ENCODE results near the gene KIAA0319L.
"Not testable (repeated sequence)": the region's sequence is repeated elsewhere in the genome, so short reads cannot be mapped to it uniquely, and the experiment has no call there.

Gene KIAA0319L

DNA sequence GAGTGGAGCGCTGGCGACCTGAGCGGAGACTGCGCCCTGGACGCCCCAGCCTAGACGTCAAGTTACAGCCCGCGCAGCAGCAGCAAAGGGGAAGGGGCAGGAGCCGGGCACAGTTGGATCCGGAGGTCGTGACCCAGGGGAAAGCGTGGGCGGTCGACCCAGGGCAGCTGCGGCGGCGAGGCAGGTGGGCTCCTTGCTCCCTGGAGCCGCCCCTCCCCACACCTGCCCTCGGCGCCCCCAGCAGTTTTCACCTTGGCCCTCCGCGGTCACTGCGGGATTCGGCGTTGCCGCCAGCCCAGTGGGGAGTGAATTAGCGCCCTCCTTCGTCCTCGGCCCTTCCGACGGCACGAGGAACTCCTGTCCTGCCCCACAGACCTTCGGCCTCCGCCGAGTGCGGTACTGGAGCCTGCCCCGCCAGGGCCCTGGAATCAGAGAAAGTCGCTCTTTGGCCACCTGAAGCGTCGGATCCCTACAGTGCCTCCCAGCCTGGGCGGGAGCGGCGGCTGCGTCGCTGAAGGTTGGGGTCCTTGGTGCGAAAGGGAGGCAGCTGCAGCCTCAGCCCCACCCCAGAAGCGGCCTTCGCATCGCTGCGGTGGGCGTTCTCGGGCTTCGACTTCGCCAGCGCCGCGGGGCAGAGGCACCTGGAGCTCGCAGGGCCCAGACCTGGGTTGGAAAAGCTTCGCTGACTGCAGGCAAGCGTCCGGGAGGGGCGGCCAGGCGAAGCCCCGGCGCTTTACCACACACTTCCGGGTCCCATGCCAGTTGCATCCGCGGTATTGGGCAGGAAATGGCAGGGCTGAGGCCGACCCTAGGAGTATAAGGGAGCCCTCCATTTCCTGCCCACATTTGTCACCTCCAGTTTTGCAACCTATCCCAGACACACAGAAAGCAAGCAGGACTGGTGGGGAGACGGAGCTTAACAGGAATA, 20.1 kb upstream of the KIAA0319L start:
- H3K4me2 ChIP-seq (ENCODE audit: low read length), result peak overlapping the region; percentile 62
- no peak overlapping the region for H3K9ac ChIP-seq (ENCODE audit: low read depth, low read length)
- peaks cover 20% of the 10 kb centered on the region for H3K27me3 ChIP-seq (ENCODE audit: control insufficient read depth, insufficient read depth, low read length)
- H3K36me3 ChIP-seq (ENCODE audit: insufficient read depth, low read length), result no peaks in the 10 kb centered on the region
- peaks cover 9% of the 10 kb centered on the region for H3K4me1 ChIP-seq (ENCODE audit: control insufficient read depth, insufficient read depth, low read length)
- peak overlapping the region; percentile 41 for H3K4me3 ChIP-seq (ENCODE audit: low read length)
- no peaks in the 10 kb centered on the region for H3K9me3 ChIP-seq (replicated peaks; ENCODE audit: low read length)

DNA sequence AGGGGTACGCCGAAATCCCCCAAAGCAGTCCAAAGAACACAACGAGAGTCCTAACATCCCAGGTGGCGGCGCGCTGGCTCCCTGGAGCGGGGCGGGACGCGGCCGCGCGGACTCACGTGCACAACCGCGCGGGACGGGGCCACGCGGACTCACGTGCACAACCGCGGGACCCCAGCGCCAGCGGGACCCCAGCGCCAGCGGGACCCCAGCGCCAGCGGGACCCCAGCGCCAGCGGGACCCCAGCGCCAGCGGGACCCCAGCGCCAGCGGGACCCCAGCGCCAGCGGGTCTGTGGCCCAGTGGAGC, 19.5 kb upstream of the KIAA0319L start:
- not testable (repeated sequence) for H3K36me3 ChIP-seq (ENCODE audit: insufficient read depth, low read length); H3K4me1 ChIP-seq (ENCODE audit: control insufficient read depth, insufficient read depth, low read length); H3K4me2 ChIP-seq (ENCODE audit: low read length); H3K4me3 ChIP-seq (ENCODE audit: low read length); H3K9me3 ChIP-seq (replicated peaks; ENCODE audit: low read length); H3K9ac ChIP-seq (ENCODE audit: low read depth, low read length)
- peaks cover 21% of the 10 kb centered on the region for H3K27me3 ChIP-seq (ENCODE audit: control insufficient read depth, insufficient read depth, low read length)

DNA sequence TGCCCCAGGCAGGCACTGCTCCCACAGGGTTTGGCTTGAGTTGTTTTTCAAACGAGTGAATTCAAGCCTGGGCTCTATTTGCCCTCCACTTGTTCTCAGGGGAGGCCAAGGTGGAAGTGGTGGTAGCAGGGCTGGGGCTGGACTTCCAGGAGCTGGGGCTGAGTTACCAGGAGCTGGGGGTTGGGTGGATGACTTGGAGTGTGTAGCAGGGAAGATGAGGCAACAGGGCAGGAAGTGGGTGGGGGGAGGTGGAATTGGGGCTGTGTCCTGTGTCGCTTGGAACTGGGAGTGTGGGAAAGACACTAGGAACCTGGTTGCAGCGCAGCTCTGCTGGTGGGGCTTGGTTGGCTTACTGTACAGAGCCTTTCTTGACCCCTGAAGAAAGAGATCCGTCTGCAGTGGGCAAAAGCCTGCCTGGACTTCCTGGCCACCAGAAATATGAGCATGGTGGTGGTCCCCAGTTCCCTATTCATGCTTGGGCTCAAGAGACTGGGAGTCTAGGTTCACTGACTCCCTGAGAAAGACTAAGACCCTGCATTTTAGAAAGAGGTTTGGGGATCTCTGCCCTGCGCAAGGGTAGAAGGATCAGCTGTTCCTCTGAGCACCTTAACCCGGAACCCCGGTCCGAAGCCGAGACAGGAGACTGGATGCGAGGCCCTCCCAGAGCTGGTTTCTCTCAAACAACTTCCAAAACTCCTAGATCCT, 19.0 kb upstream of the KIAA0319L start:
- Histone ChIP-seq H3K9ac (ENCODE audit: low read depth, low read length) (no peak overlapping the region), H3K4me2 (ENCODE audit: low read length) (no peak overlapping the region), H3K4me1 (ENCODE audit: control insufficient read depth, insufficient read depth, low read length) (peaks cover 9% of the 10 kb centered on the region), H3K9me3 (replicated peaks; ENCODE audit: low read length) (no peaks in the 10 kb centered on the region), H3K4me3 (ENCODE audit: low read length) (no peak overlapping the region), H3K36me3 (ENCODE audit: insufficient read depth, low read length) (no peaks in the 10 kb centered on the region), H3K27me3 (ENCODE audit: control insufficient read depth, insufficient read depth, low read length) (peaks cover 21% of the 10 kb centered on the region)

DNA sequence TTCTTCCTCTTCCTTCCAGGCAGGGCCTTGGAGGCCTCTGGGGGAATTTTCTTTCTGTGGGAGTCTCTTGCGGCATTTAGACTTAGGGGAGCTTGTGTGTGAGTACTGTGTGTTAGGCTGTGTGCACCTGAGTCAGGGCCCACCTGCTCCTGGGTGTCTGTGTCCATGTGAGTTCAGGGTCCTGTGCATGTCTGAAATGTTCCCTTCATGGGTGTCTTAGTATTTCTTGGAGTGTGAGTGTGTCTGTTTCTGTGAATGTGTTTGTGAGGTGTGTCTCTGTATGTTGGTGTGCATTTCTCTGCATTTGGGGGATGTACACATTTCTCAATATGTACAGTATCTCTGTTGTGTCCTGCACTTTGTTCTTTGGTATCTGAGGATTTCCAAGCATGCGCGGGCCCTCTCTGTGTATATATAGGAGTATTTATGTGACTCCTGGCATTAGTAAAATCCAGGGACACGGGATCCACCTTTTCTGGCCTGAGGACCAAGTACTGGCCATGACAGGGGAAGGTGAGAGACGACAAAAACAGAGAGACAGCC, 18.3 kb upstream of the KIAA0319L start:
- peaks cover 9% of the 10 kb centered on the region for H3K4me1 ChIP-seq (ENCODE audit: control insufficient read depth, insufficient read depth, low read length)
- no peaks in the 10 kb centered on the region for H3K36me3 ChIP-seq (ENCODE audit: insufficient read depth, low read length)
- no peaks in the 10 kb centered on the region for H3K9me3 ChIP-seq (replicated peaks; ENCODE audit: low read length)
- H3K9ac ChIP-seq (ENCODE audit: low read depth, low read length), result no peak overlapping the region
- no peak overlapping the region for H3K4me3 ChIP-seq (ENCODE audit: low read length)
- H3K4me2 ChIP-seq (ENCODE audit: low read length), result no peak overlapping the region
- peaks cover 21% of the 10 kb centered on the region for H3K27me3 ChIP-seq (ENCODE audit: control insufficient read depth, insufficient read depth, low read length)

DNA sequence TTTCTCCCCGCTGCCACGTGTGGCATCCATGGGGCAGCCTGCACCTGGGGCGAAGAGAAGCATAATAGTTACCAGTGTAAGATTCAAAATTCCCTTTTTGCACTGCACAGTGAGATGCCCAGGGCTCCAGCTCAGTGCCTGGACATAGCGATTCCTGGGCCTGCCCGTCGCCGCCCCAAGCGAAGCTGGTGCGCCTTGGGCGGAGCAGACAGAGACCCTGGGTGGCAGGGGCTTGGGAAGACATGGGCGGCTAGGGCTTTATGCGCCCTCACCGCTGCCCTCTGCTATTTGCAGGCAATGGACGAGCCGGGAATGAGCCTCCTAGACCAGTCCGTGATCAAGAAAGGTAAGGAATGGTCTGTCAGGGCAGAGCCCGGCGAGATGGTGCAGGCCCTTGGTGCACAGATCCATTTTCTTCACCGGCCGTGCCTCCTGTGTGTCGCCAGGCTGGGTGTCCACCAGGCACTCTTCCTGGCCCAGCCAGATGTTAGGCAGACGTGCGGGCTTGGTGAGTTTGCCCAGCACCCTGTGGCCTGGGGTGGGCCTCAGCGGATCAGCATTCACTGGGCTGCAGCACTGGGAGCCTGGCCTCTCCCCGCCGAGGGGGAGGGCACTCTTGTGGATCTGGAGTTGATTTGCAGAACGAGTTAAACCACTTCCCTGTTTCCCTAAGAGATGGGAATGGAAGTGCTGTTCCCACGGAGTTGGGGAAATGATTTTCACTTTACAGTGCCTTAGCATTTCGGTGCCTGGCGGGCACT, 17.6 kb upstream of the KIAA0319L start:
- H3K9me3 ChIP-seq (replicated peaks; ENCODE audit: low read length), result no peaks in the 10 kb centered on the region
- H3K4me3 ChIP-seq (ENCODE audit: low read length), result no peak overlapping the region
- H3K9ac ChIP-seq (ENCODE audit: low read depth, low read length), result no peak overlapping the region
- H3K36me3 ChIP-seq (ENCODE audit: insufficient read depth, low read length), result no peaks in the 10 kb centered on the region
- peaks cover 14% of the 10 kb centered on the region for H3K4me1 ChIP-seq (ENCODE audit: control insufficient read depth, insufficient read depth, low read length)
- H3K27me3 ChIP-seq (ENCODE audit: control insufficient read depth, insufficient read depth, low read length), result peaks cover 21% of the 10 kb centered on the region
- no peak overlapping the region for H3K4me2 ChIP-seq (ENCODE audit: low read length)

DNA sequence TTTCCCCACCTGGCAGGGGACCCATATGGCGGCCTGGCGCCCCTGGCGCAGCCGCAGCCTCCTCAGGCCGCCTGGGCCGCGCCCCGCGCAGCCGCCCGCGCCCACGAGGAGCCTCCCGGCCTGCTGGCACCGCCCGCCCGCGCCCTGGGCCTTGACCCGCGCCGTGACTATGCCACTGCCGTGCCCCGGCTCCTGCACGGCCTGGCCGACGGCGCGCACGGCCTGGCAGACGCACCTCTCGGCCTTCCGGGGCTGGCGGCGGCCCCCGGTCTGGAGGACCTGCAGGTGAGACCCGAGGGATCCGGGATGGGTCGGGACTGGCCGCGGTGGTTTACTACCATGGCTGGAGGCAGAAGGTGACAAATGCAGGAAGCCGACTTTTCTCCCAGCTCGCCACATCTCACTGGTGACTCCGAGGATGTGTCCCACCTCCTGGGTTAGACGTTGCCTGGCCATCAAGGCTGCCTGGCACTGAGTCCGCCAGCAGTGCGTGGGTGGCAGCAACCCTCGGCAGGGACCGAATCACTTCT, 17.0 kb upstream of the KIAA0319L start:
- peak overlapping the region; percentile 89 for H3K4me2 ChIP-seq (ENCODE audit: low read length)
- peaks cover 21% of the 10 kb centered on the region for H3K27me3 ChIP-seq (ENCODE audit: control insufficient read depth, insufficient read depth, low read length)
- H3K9ac ChIP-seq (ENCODE audit: low read depth, low read length), result peak overlapping the region; percentile 36
- H3K9me3 ChIP-seq (replicated peaks; ENCODE audit: low read length), result no peaks in the 10 kb centered on the region
- peaks cover 18% of the 10 kb centered on the region for H3K4me1 ChIP-seq (ENCODE audit: control insufficient read depth, insufficient read depth, low read length)
- peak overlapping the region; percentile 79 for H3K4me3 ChIP-seq (ENCODE audit: low read length)
- no peaks in the 10 kb centered on the region for H3K36me3 ChIP-seq (ENCODE audit: insufficient read depth, low read length)

DNA sequence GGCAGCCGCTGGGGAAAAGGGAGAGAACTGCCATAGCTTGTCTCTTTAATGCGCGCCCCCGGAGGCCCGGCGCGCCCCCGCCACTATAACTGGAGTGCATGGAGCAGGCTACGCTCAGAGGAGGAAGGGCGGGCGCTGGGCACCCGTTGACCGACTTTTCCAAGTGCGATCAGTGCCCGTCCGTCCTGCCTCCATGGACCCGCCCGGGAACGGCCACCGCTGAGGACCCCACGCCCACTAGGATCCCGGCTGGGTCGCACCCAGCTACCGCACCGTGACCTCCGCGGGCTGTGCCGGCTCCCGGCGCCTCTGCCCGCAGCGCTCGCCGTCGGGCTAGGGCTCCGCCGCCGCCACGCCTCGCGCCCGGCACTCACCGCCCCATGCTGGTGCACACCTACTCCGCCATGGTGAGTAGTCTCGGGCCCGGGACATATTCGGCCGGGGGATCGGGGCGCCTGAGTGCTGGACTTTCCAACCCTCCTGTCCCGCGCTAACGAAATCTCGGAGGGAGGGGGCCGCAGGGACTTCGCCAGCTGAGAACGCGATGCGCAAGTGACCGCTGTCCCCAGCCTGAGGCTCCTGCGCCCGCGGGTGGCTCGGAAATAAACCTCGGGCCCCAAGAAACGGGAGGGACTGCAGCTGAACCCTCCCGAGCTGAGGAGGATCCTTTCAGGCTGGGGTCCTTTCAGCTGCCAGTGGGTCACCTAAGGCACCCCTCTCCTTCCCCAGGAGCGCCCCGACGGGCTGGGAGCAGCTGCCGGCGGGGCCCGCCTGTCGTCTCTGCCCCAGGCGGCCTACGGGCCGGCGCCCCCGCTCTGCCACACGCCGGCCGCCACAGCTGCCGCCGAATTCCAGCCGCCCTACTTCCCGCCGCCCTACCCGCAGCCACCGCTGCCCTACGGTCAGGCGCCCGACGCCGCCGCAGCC, 16.3 kb upstream of the KIAA0319L start, which contains the start of gene TFAP2E:
TFAP2E (plus strand) TSS at position 117 of the 927 bp plus-strand sequence; CDS start at position 381, 264 bp downstream.
- Histone ChIP-seq H3K4me1 (ENCODE audit: control insufficient read depth, insufficient read depth, low read length) (peaks cover 18% of the 10 kb centered on the region), H3K4me3 (ENCODE audit: low read length) (peak within 1 kb of the TSS; percentile 79), H3K4me2 (ENCODE audit: low read length) (peak within 1 kb of the TSS; percentile 89), H3K36me3 (ENCODE audit: insufficient read depth, low read length) (no peaks in the 10 kb centered on the region), H3K9me3 (replicated peaks; ENCODE audit: low read length) (no peaks in the 10 kb centered on the region), H3K9ac (ENCODE audit: low read depth, low read length) (peak within 1 kb of the TSS; percentile 36), H3K27me3 (ENCODE audit: control insufficient read depth, insufficient read depth, low read length) (peaks cover 21% of the 10 kb centered on the region)

DNA sequence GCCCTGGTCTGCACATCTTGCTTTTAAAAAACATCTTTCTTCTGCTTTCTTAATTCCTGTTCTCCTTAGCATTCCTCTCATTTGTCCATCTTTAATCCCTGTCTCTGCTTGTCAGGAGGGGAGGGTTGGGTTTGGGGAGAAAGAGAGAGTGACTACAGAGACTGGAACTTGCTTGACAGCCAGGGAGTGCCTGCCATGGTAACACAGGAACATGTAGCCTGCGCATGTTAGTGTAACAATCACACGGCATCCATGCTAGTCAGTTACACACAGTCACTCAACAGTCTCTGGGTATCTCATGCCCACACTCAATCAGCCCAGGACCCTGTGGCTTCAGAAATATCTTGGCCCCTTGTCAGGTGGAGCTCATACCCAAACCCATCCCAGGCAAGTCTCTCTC, 15.1 kb upstream of the KIAA0319L start:
- no peak overlapping the region for H3K9ac ChIP-seq (ENCODE audit: low read depth, low read length)
- H3K36me3 ChIP-seq (ENCODE audit: insufficient read depth, low read length), result no peaks in the 10 kb centered on the region
- no peaks in the 10 kb centered on the region for H3K9me3 ChIP-seq (replicated peaks; ENCODE audit: low read length)
- H3K4me3 ChIP-seq (ENCODE audit: low read length), result no peak overlapping the region
- peaks cover 18% of the 10 kb centered on the region for H3K4me1 ChIP-seq (ENCODE audit: control insufficient read depth, insufficient read depth, low read length)
- H3K27me3 ChIP-seq (ENCODE audit: control insufficient read depth, insufficient read depth, low read length), result peaks cover 19% of the 10 kb centered on the region
- no peak overlapping the region for H3K4me2 ChIP-seq (ENCODE audit: low read length)

DNA sequence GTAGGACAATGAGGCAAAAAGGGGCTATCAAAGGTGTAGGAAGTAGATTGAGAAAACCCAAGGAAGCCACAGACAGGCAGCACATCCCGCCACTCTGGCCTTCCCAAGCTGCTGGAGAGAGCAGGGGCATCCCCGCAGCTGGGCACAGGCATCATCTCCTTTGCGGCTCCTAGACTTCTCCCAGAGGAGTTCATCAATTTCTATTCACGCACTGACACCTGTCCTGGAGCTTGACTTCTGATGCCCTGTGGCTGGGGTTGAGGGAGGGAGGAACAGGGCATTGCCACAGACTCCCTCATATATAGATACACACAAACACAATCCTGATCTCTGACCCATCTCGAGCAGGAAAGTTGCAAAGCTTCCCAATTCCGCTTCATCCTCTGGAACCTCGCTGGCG, 14.1 kb upstream of the KIAA0319L start:
- peaks cover 14% of the 10 kb centered on the region for H3K27me3 ChIP-seq (ENCODE audit: control insufficient read depth, insufficient read depth, low read length)
- no peak overlapping the region for H3K4me2 ChIP-seq (ENCODE audit: low read length)
- peaks cover 16% of the 10 kb centered on the region for H3K4me1 ChIP-seq (ENCODE audit: control insufficient read depth, insufficient read depth, low read length)
- no peak overlapping the region for H3K9ac ChIP-seq (ENCODE audit: low read depth, low read length)
- no peaks in the 10 kb centered on the region for H3K9me3 ChIP-seq (replicated peaks; ENCODE audit: low read length)
- H3K36me3 ChIP-seq (ENCODE audit: insufficient read depth, low read length), result peaks cover 9% of the 10 kb centered on the region
- H3K4me3 ChIP-seq (ENCODE audit: low read length), result no peak overlapping the region

DNA sequence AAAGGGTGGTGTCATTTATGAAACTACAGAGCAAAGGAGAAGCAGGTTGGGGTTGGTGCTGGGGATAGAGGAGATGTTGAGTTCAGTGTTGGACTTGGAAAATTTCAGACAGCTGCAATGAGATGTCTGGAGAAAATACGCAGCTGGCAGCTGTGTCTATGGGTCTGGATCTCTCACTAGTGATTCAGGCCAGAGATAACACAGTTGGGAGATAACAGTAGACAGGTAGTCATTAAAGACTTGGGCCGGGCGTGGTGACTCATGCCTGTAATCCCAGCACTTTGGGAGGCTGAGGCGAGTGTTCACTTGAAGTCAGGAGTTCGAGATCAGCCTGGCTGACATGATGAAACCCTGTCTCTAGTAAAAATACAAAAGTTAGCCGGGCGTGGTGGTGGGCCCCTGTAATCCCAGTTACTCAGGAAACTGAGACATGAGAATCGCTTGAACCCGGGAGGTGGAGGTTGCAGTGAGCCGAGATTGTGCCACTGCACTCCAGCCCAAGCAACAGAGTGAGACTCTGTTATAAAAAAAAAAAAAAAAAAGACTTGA, 13.5 kb upstream of the KIAA0319L start:
- H3K36me3 ChIP-seq (ENCODE audit: insufficient read depth, low read length), result peaks cover 13% of the 10 kb centered on the region
- peaks cover 11% of the 10 kb centered on the region for H3K4me1 ChIP-seq (ENCODE audit: control insufficient read depth, insufficient read depth, low read length)

More for the DNA sequence above, 13.5 kb upstream of the KIAA0319L start:
- no peak overlapping the region for H3K4me2 ChIP-seq (ENCODE audit: low read length)
- H3K9ac ChIP-seq (ENCODE audit: low read depth, low read length), result no peak overlapping the region
- no peak overlapping the region for H3K4me3 ChIP-seq (ENCODE audit: low read length)
- peaks cover 8% of the 10 kb centered on the region for H3K27me3 ChIP-seq (ENCODE audit: control insufficient read depth, insufficient read depth, low read length)
- H3K9me3 ChIP-seq (replicated peaks; ENCODE audit: low read length), result no peaks in the 10 kb centered on the region
